GM12878 (cell line): ENCODE data around the gene JAKMIP1. TPM values are rescaled to one million over a fixed set of nuclear protein-coding genes. Genes with fewer than 3 reads are reported as not detected.

ENCODE experiments used
- ATAC-seq: fragments of 200-7000 bp; cut with Tn5 transposase; 3 replicates; pipeline ENCODE4 v1.9.1; 2020; ENCODE audit warnings: mild to moderate bottlenecking, moderate library complexity
- BruUV-seq: library from RNA; stranded (reverse); fragments of 400-500 nt; replicated peaks from 2 replicates; lab custom pipeline; 2021; lab: Mats Ljungman, UMichigan
- CTCF ChIA-PET: fragments of 300-600 bp; sonication (Branson Sonifier 250); formaldehyde crosslinking; extraction: SDS; loops from one replicate; lab custom pipeline; 2021; ENCODE audit warnings: inconsistent platforms; lab: Yijun Ruan, JAX
- POLR2A ChIA-PET: fragments of 350-600 bp; formaldehyde crosslinking; extraction: SDS; loops from one replicate; lab custom pipeline; 2021; ENCODE audit warnings: inconsistent platforms; lab: Charles Lee
- RAD21 ChIA-PET: fragments of 300-600 bp; sonication (Branson Sonifier 250); formaldehyde crosslinking; loops from one replicate; lab custom pipeline; 2023; ENCODE audit warnings: antibody characterized with exemption; ENCODE audit not compliant: unreplicated experiment; lab: Charles Lee
- SMC1A ChIA-PET: fragments of 300-600 bp; sonication (Branson Sonifier 250); formaldehyde crosslinking; loops from one replicate; lab custom pipeline; 2023; ENCODE audit not compliant: unreplicated experiment, uncharacterized antibody; lab: Charles Lee
- DNase-seq: peaks from one replicate; pipeline ENCODE4 v3.0.0-alpha.2; 2011; ENCODE audit warnings: low read depth, low spot score
- FAIRE-seq: peaks from 3 replicates; lab custom pipeline; 2011; peaks lifted over from hg19 to GRCh38; lab: Jason Lieb, UNC
- H2AFZ ChIP-seq: 2 replicates; pipeline ENCODE4 v1.6.0; 2011; ENCODE audit warnings: low read depth, low read length, control low read depth; ENCODE audit not compliant: control insufficient read depth
- H3K27ac ChIP-seq: 2 replicates; pipeline ENCODE4 v1.5.1; 2011; ENCODE audit warnings: control low read depth; ENCODE audit not compliant: control insufficient read depth, insufficient read depth
- H3K27me3 ChIP-seq, 2 experiments: replicated peaks in 1 of 2; 2 replicates each; pipeline versions ENCODE4 v1.6.0 to v1.6.1; 2011; ENCODE audit warnings: low read length in 1 of 2; ENCODE audit not compliant: control insufficient read depth in 2 of 2, insufficient read depth in 2 of 2
- H3K36me3 ChIP-seq, 2 experiments: 2 replicates each; pipeline ENCODE4 v1.5.1; 2011; ENCODE audit warnings: low read length in 1 of 2; ENCODE audit not compliant: control insufficient read depth in 2 of 2, insufficient read depth in 2 of 2
- H3K4me1 ChIP-seq: 2 replicates; pipeline ENCODE4 v1.6.1; 2011; ENCODE audit warnings: mild to moderate bottlenecking, low read length, moderate library complexity, mixed read lengths; ENCODE audit not compliant: control insufficient read depth, insufficient read depth
- H3K4me2 ChIP-seq: 2 replicates; pipeline ENCODE4 v1.6.0; 2011; ENCODE audit warnings: control low read depth; ENCODE audit not compliant: control insufficient read depth, insufficient read depth
- H3K4me3 ChIP-seq: fragments of 200-600 bp; sonication (generic); 2 replicates; pipeline ENCODE4 v1.5.1; 2016
- H3K79me2 ChIP-seq: 2 replicates; pipeline ENCODE4 v1.6.0; 2011; ENCODE audit warnings: low read length; ENCODE audit not compliant: control insufficient read depth, insufficient read depth
- H3K9ac ChIP-seq: 2 replicates; pipeline ENCODE4 v1.8.0; 2011; ENCODE audit warnings: low read length, control low read depth, mixed read lengths; ENCODE audit not compliant: control insufficient read depth, insufficient read depth
- H3K9me3 ChIP-seq: replicated peaks from 3 replicates; pipeline ENCODE4 v1.5.1; 2011; ENCODE audit warnings: mild to moderate bottlenecking, low read length; ENCODE audit not compliant: control insufficient read depth, insufficient read depth
- H4K20me1 ChIP-seq: 2 replicates; pipeline ENCODE4 v1.6.0; 2011; ENCODE audit not compliant: control insufficient read depth, insufficient read depth
- BCL3 ChIP-seq: IDR thresholded peaks from 2 replicates; pipeline ENCODE4 v1.6.1; 2011; ENCODE audit warnings: borderline replicate concordance, low read depth, mild to moderate bottlenecking, moderate library complexity, low read length; ENCODE audit not compliant: insufficient read depth, poor library complexity, severe bottlenecking
- CTCF ChIP-seq, 3 experiments: IDR thresholded peaks in 2 of 3; conservative IDR thresholded peaks in 1 of 3; 2 replicates each; pipeline ENCODE4 v1.5.1; 2011; ENCODE audit warnings: low read depth in 3 of 3, low read length in 3 of 3, mild to moderate bottlenecking in 3 of 3, control low read depth in 2 of 3, moderate library complexity in 2 of 3, inconsistent platforms in 1 of 3, mixed read lengths in 1 of 3; ENCODE audit not compliant: control insufficient read depth in 2 of 3, insufficient read depth in 1 of 3; ENCODE audit errors: extremely low read depth in 1 of 3
- EP300 ChIP-seq, 2 experiments: fragments of 150-350 bp in 1 of 2; IDR thresholded peaks; 2 replicates each; pipeline ENCODE4 v1.6.1; 2011 to 2012; ENCODE audit warnings: low read depth in 2 of 2, low read length in 2 of 2, borderline replicate concordance in 1 of 2, improper control_type of control experiment in 1 of 2, inconsistent platforms in 1 of 2; ENCODE audit not compliant: control insufficient read depth in 1 of 2
- HDAC6 ChIP-seq: fragments of 200-600 bp; sonication (generic); IDR thresholded peaks from one replicate; pipeline ENCODE4 v1.8.0; 2017; ENCODE audit warnings: antibody characterized with exemption; ENCODE audit not compliant: unreplicated experiment
- KDM1A ChIP-seq: fragments of 200-600 bp; sonication (generic); IDR thresholded peaks from 2 replicates; pipeline ENCODE4 v1.6.1; 2016; ENCODE audit warnings: borderline replicate concordance
- MTA2 ChIP-seq: fragments of 450-650 bp; IDR thresholded peaks from 2 replicates; pipeline ENCODE4 v1.6.1; 2016; ENCODE audit warnings: low read depth, mild to moderate bottlenecking, moderate library complexity
- NR2C2 ChIP-seq: IDR thresholded peaks from 2 replicates; pipeline ENCODE4 v1.6.1; 2011; ENCODE audit warnings: borderline replicate concordance, low read depth; ENCODE audit not compliant: control insufficient read depth, insufficient read length
- NR2F1 ChIP-seq: fragments of 450-650 bp; conservative IDR thresholded peaks from 2 replicates; pipeline ENCODE4 v1.6.1; 2017; ENCODE audit warnings: mild to moderate bottlenecking
- PML ChIP-seq: IDR thresholded peaks from 2 replicates; pipeline ENCODE4 v1.6.1; 2012; ENCODE audit warnings: low read length, inconsistent platforms
- POLR2AphosphoS2 ChIP-seq: IDR thresholded peaks from 2 replicates; pipeline ENCODE4 v1.6.1; 2011; ENCODE audit warnings: low read depth, mild to moderate bottlenecking, low read length, improper control_type of control experiment, moderate library complexity
- YY1 ChIP-seq: IDR thresholded peaks from 2 replicates; pipeline ENCODE4 v1.6.1; 2011; ENCODE audit warnings: low read depth, mild to moderate bottlenecking, low read length
- ZBTB40 ChIP-seq: fragments of 450-650 bp; IDR thresholded peaks from 2 replicates; pipeline ENCODE4 v1.6.1; 2016; ENCODE audit warnings: mild to moderate bottlenecking, moderate library complexity, borderline replicate concordance
- WGBS: methylation state at CpG from one replicate; pipeline ENCODE4 v1.1.6; 2016; ENCODE audit warnings: low lambda C conversion rate; ENCODE audit not compliant: insufficient replicate concordance, insufficient coverage; ENCODE audit errors: missing lambda C conversion rate; 5-methylcytosine and 5-hydroxymethylcytosine counted together
- in situ Hi-C: fragments of 300-500 bp; cut with MboI; formaldehyde crosslinking; loops from 9 replicates; pipeline ENCODE4 v1.14.3; 2018; ENCODE audit warnings: mixed read lengths
- intact Hi-C: fragments of 100-400 bp; cut with micrococcal nuclease; formaldehyde crosslinking; loops from one replicate; pipeline ENCODE4 v1.14.2; 2022; ENCODE audit not compliant: unreplicated experiment
- polyA plus RNA-seq, 11 experiments: library from polyadenylated mRNA; depleted of rRNA in 4 of 11; unstranded in 6 of 11; stranded (reverse) in 5 of 11; fragments of >200 nt; fragmentation: Nextera tagmentation in 4 of 11; fragmentation: Illumina TruSeq in 1 of 11; extraction: Ambion mirVana in 4 of 11; extraction: Trizol in 1 of 11; gene quantifications; 1 replicate in 1 of 11; 2 replicates in 10 of 11; pipeline versions ENCODE4 v1.2.1 to v1.2.3, GENCODE V29; 2011 to 2016; ENCODE audit warnings: inconsistent platforms in 2 of 11, missing spikeins in 2 of 11, low read depth in 1 of 11
- total RNA-seq, 4 experiments: library from RNA; depleted of rRNA in 3 of 4; stranded (reverse); fragments of >200 nt in 3 of 4; fragmentation: Illumina TruSeq in 1 of 4; extraction: Trizol in 1 of 4; gene quantifications; 2 replicates each; pipeline versions ENCODE4 v1.2.1 to v1.2.3, GENCODE V29; 2013 to 2021

The JAKMIP1 gene
- total and polyA plus RNA-seq, 10 of the 15 experiments (the other 5 are each of a cell fraction or from before 2014, with no cell fraction given): 0.52 to 16.7 (median 12.3) TPM

- 87% methylated on average over 20 of the region's 20 CpGs for WGBS
- Histone ChIP-seq H3K79me2 (no peaks in the 10 kb centered on the region), H3K4me3 (no peak overlapping the region), H4K20me1 (no peaks in the 10 kb centered on the region), H3K36me3 (no peaks in the 10 kb centered on the region), H3K4me2 (no peak overlapping the region), H3K27me3 (no peaks in the 10 kb centered on the region), H2AFZ (no peak overlapping the region), H3K4me1 (no peaks in the 10 kb centered on the region), H3K9me3 (no peaks in the 10 kb centered on the region), H3K27ac (no peak overlapping the region), H3K9ac (no peak overlapping the region)
- in situ Hi-C loops: no loop called here
- intact Hi-C loops: no loop called here
- BruUV-seq: no TSS peak
- ATAC-seq: no peak
- POLR2A ChIA-PET: no interaction called here
- CTCF ChIA-PET: no interaction called here
- RAD21 ChIA-PET: no interaction called here
- FAIRE-seq: no peak
- DNase-seq: no peak
- SMC1A ChIA-PET: no interaction called here
- no peak for TF ChIP-seq ZBTB40
- TF ChIP-seq EP300 (IDR thresholded peaks at IDR 0.05; ENCODE audit: borderline replicate concordance in 1 of 2, control insufficient read depth in 1 of 2, low read depth in 2 of 2, low read length in 2 of 2): no peak
- TF ChIP-seq POLR2AphosphoS2: no peak
- TF ChIP-seq PML: no peak
- TF ChIP-seq HDAC6: no peak
- TF ChIP-seq NR2C2: no peak
- TF ChIP-seq NR2F1: no peak
- no peak for TF ChIP-seq BCL3
- TF ChIP-seq CTCF (IDR thresholded peaks at IDR 0.05 in 2 of 3, conservative IDR thresholded peaks at IDR 0.05 in 1 of 3; ENCODE audit: control insufficient read depth in 2 of 3, extremely low read depth in 1 of 3, insufficient read depth in 1 of 3, low read depth in 3 of 3, low read length in 3 of 3): no peak
- TF ChIP-seq YY1: no peak
- TF ChIP-seq MTA2: no peak
- no peak for TF ChIP-seq KDM1A
These were observed 73.2 kb downstream of the JAKMIP1 start for GRCh38 chr4:6126971-6127745.
